Measurements from ENCODE around the gene KIAA0586.
"Not testable (repeated sequence)": the region's sequence is repeated elsewhere in the genome, so short reads cannot be mapped to it uniquely, and the experiment has no call there.

KIAA0586 gene

DNA sequence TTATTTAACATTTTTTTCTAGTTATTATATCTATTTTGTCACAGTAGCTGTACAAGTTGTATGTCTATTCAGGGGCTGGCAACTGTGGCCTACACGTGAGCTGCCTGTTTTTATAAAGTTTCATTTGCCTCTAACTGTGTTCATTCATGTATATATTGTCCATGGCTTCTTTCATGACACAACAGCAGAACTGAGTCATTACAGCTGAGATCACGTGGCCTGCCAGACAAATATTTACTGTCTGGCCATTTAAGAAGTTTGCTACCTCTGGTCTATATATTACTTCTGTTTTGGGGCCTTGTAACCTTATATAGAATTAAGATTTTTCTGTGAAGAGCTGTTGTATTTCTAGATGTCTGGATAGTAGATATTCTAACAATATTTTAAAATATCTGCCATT lies 37.9 kb downstream of the KIAA0586 start:
- DNase-seq, result peak; percentile 0

DNA sequence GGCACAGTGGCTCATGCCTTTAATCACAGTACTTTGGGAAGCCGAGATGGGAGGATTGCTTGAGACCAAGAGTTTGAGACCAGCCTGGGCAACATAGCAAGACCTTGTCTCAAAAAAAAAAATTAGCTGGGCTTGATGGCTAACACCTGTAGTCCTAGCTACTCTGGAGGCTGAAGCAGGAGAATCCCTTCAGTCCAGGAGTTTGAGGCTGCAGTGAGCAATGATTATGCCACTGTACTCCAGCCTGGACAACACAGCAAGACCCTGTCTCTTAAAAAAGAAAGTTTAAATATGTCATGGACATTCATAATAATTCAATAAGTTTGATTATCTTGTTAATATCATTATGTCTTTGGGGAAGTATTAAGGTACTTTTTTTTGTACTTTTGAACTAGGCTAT lies 38.9 kb downstream of the KIAA0586 start:
- no peak for DNase-seq

DNA sequence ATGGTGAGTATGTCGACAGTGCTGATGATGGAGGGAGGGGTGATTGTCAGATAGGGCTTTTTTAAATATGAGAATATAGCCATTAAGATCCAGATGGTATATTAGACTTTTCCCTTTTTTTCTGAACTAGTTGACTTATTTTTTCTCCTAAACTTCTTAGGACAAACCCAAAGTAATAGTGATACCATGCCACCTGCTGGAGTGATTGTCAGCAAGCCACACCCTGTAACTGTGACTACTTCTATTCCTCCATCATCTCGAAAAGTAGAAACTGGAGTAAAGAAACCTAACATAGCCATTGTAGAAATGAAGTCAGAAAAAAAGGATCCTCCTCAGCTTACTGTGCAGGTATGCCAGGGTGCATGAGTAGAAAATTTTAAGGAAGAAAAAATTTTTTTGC lies 40.1 kb downstream of the KIAA0586 start:
- DNase-seq, result no peak

DNA sequence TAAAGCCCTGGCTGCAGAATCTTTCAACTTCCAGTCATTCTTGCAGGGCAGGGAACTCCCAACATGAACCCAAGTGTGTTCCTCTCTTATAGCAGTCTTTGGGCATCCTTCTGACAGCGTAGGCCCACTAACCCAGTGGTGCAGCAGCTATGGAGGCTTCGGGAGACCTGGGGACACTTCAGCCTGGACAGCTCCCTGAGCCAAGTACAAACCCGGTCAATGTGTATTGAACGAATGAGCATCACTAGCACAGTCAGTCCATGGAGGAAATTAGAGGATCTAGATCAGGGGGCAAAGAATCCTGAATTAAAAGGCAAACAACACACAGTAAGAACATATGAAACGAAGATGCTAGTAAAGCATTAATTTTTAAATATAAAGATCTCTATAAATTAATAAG lies 41.8 kb downstream of the KIAA0586 start:
- no peak for DNase-seq

DNA sequence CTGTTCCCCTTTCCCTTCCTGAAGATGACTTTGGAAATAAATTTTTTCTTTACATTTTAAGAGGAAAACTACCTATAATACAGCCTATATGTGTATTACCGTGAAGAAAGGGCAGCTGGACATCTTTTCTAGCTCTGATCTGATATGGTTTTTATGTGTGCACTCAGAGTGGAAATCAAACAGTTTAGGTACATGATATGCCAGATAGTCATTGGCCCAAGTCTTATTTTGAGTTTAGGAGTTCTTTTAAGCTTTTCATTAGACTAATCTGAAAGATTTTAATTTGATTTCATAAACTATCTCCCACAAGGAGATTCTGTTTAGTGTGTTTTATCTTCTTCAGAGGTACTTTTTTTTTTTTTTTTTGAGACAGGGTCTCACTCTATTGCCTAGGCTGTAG lies 48.8 kb downstream of the KIAA0586 start:
- no peak for DNase-seq

DNA sequence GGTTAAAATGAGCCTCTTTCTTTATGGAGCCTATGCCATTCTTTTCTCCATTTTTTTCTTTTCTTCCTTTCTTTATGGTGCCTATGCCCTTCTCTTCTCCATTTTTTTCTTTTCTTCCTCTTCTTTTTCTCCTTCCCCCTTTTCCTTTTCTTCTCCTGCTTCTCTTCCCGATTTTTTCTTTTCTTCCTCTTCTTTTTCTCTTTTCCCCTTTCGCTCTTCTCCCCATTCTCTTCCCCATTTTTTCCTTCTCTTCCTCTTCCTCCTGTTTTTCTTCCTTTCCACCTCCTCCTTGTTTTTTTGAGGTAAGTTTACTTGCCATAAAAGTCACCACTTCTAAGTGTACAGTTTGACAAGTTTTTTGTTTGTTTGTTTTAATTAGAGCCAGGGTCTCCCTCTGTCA lies 50.1 kb downstream of the KIAA0586 start:
- no peak for DNase-seq

DNA sequence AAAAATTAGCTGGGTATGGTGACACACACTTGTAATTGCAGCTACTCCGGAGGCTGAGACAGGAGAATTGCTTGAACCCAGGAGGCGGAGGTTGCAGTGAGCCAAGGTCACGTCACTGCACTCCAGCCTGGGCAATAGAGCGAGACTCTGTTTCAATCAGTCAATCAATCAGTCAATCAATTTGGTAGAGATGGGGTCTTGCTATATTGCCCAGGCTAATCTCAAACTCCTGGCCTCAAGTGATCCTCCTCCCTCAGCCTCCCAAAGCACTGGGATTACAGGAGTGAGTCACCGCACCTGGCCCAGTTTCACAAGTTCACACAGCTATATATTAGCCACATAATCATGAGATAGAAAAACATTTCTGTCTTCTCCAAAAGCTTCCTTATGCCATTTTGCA lies 50.8 kb downstream of the KIAA0586 start:
- not testable (repeated sequence) for DNase-seq

DNA sequence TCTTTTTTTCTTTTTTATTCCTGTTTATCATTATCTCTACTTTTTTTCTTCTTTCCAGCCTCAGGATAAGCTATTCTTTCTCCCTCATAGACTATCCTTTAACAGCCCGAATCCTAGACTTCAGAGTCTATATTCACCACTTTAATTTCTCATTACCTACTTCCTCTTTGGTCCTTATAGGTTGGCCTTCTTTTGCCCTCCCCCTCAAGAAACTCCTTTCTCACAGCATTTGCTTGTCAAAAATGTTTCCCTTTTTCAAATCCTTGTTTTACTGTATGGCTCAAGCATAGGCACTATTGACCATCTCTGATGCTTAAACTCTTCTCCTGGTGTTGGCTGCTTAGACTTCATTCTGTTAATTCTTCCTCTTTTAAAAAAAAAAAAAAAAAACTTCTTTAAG lies 52.5 kb downstream of the KIAA0586 start:
- DNase-seq, result no peak

DNA sequence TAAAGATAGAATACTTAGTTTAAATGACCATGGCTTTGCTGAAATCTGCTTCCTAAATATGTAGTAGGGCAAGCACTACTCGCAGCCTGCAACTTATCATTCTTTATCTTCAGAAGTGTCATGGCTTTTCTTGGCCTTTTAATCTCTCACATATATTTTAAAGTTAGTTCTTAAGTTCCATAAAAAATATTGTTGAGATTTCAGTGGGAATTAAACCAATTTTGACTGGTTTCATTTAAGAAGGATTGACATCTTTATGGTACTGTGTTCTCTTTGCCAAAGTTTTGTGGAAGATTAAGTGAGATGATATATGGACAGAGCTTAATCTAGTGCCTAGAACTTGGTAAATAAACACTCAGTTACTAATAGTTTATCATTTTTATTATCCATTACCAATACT lies 56.7 kb downstream of the KIAA0586 start:
- DNase-seq, result no peak

DNA sequence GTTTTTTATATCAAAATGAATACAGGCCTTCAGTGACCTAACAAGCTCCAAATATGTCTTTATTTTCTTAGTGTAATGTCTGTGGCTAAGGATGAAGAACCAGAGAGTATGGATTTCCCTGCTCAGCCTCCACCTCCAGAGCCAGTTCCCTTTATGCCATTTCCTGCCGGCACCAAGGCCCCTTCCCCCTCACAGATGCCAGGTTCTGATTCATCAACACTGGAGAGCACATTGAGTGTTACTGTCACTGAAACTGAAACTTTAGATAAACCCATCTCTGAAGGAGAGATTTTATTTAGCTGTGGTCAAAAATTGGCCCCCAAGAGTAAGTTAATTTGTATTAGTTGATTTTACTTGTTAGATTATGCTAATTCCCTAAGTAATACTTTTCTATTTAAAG lies 61.0 kb downstream of the KIAA0586 start:
- peak; percentile 12 for DNase-seq

DNA sequence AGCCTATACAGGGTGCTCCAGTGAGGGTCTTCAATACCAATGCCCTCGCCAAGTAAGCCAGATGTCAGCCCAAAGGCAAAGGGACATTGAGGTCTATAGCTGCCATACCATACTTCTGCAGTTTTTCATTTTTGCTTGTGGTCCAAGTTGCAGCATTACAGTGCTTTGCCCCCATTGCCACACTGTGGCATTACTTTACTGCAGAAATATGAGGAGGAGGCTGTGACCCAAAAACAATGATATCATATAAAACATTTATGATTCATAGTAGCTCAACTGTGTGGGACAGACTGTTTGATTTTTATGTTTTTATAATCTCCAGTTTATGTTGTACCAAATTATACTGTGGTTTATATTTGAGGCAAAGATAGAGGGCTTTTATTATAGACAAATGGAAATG lies 64.1 kb downstream of the KIAA0586 start:
- peak; percentile 4 for DNase-seq

DNA sequence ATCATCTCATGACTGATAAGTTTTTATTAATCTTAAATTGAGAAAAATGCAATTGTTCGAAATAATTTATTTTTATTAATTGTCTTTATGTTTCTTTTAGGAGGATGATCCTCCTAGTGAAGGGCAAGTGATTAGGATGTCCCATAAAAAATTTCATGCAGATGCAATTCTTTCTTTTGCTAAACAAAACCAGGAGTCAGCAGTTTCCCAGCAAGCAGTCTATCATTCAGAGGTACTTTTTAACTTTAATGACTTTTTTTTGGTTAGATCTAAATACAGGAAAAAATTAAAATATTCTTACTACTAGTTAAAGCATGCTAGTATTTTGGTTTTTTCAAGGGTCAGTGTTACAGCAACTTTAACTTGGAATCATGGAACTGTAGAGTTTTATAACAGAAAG lies 64.5 kb downstream of the KIAA0586 start:
- DNase-seq, result no peak

DNA sequence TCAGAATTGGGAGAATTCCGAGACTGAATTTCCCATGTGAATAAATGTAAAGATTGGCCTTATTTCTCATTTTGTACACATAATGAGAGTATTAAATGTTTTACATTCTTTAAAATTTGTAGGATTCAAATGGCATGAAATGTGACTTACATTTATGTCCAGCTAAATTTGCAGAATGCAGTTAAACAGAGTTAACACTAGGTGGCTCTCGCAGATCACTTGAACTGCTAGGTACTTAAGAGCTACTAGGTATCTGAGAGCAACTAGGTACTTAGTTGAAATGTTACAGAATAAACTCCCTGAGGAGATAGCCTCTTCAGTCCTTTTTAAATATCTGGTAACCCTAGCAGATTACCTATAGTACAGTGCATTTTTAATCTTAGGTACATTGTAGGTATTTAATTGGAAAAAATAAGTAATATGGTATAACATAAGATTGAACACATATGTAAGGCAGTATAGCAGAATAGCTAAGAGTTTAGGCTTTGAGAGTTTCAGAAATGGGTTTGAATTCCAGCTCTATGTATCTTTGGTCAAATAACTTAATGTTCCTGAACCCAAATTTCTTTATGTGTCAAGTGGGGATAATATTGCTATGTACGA lies 73.8 kb downstream of the KIAA0586 start:
- DNase-seq, result peak; percentile 30

DNA sequence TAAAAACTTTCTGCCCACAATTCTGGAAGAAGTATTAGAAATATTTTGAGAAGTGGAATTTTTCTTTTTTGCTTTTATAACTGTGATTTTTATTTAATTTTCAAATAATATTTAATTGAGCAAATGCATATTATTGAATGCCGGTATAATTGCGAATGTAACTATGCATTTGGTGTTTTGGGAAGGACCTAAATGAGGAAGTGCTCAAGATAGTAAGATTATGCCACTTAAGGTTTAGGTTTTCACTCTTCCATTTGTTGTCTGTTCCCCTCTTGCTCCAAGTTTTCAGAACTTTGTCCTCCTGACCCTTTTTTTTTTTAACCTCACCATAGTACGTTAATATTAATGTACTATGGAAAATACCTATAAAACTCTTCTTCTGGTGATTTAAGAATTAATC lies 85.8 kb downstream of the KIAA0586 start:
- DNase-seq, result no peak

DNA sequence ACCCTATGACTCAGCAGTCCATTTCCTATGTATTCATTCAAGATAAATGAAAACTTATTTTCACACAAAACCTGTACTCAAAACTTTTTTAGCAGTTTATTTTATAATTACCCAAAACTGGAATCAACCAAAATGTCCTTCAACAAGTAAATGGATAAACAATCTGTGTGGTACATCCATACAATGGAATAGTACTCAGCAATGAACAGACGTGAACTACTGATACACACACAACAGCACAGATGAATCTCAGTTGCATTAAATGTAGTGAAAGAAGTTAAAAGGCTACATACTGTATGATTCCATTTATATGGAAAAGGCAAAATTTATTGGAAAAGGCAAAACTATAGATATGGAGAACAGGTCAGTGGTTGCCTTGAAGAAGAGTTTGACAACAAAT lies 90.1 kb downstream of the KIAA0586 start:
- no peak for DNase-seq

DNA sequence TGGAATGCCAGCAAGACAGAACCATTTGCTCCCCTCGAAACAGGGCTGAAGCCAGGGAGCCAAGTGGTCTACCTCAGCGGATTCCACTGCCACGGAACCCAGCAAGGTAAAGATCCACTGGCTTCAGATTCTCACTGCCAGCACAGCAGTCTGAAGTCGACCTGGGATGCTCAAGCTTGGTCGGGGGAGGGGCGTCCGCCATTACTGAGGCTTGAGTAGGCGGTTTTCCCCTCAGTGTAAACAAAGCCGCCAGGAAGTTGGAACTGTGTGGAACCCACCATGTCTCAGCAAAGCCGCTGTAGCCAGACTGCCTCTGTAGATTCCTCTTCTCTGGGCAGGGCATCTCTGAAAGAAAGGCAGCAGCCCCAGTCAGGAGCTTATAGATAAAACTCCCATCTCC lies 98.2 kb downstream of the KIAA0586 start:
- not testable (repeated sequence) for DNase-seq

DNA sequence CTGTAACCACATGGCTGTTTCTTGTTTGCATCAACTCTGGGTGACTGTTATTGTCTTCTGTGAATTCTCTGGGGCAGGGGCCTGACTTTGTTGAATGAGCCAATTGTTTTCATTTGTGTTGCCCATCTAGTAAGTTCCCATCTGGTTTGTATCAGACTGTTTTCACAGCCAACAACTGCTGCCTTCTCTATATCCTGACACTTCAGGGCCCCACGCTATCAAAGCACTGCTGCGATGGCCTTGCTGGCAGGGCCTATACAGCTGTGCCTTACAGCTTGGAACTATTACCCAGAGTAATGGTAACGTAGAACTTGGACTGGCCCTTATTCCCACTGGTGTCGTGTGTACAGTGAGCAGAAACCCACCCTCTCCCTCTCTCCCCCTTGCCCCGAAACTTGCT lies 105.9 kb downstream of the KIAA0586 start:
- no peak for DNase-seq

DNA sequence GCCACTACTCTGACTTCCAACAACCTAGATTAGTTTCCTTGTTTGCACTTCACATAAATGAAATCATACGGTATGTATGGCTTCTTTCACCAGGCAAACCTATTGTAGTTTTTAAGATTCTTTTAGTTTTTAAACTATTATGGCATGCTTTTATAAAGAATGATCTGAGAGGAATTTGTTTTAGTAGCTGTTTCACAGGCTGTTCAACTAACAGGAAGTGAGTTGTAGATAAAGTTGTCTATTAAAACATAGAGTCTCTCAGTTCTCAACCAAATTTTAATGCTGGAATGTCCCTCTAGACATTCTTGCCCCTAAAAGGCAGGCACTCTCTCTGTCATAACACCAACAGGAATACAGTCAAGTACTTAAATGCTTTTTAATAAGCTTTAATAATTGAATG lies 107.5 kb downstream of the KIAA0586 start:
- DNase-seq, result no peak

DNA sequence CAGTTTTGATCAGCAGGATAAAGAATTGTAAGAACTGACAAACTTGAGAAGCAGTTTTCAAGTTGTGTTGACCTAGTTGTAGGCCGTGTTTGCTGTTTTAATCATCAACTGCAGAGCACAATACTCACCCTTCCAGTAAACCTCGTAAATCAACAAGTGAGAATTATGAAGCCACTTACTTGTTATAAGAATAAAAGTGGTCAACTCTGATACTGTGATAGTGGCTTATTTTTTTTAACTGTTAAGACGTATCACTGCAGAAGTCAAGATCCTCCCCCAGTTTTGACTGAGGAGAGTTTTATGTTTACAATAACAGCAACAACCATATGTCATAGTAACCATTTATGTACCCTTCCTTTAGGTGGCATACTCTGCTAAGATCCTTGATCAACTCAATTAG lies 109.5 kb downstream of the KIAA0586 start:
- DNase-seq, result no peak

DNA sequence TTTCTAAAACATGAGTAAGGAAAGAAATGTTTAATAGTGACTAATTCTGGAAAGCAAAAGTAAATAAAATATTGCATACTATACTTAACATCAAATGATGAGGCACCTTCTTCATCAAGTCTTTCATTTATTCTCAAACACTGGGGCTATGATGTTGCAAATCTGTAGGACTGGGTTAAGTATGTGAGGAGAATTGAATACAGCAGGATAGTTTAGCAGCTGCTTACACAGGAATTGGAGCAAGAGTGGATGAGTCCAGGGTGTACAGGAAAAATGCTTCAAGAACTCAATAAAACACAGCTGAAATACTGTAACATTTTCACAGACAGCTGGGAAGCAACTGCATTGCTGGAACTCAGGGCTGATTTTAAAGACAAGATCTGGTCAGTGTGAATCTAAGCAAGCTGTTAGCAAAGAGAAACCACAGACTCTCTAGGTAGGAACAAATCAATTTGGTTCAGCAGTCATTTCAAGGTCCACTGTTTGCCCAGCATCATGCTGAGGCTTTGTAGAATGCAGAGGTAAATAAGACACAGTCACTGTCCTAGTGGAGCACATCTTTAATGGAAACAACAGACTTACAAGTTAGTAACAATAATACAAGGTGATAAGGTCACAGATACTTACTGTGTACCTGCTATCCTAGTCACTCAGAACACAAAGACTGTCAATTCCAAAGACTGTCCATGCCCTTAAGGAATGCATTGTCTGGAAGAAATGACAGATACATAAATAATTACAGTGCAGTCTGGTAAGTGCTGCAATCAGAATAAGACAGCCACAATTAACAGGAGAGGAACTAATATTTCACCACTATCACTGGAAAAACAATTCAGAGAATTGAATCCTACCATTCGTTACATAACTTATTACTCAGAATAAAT lies 113.5 kb downstream of the KIAA0586 start:
- DNase-seq, result no peak

DNA sequence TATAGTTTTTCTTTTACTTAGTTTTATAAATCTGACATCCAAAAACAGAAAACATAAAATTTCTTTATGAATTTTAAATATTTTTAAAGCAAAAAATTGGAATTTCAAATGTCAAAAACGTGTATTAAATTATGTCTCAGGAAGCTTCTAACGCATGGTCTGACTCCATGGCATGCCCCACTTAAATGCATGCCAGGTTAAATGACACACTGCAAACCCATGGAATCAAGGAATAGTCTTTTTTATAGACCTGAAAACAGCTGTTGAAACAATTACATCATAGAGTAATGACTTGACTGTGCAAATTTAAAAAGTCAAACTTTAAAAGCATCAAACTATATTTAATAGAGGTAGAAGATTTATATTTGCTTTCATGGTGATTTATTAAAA lies 114.1 kb downstream of the KIAA0586 start:
- no peak for DNase-seq

DNA sequence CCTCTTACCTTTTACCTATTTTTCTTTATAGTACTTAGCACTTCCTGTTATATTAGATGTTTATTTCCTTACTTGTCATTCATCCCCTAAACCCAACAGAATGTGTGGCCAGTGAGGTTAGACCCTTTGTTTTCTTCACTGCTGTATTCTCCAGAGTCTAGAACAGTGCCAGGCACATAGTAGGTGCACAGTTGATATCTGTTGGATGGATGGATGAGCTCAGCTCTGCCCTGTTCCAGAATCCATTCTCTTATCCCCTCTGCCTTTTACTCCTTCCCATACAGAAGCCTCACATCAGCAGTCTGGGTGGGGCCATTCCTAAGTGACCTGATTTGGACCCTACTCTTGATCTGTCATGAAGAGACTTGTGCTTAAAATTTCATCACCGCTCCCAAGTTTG lies 115.7 kb downstream of the KIAA0586 start:
- no peak for DNase-seq

DNA sequence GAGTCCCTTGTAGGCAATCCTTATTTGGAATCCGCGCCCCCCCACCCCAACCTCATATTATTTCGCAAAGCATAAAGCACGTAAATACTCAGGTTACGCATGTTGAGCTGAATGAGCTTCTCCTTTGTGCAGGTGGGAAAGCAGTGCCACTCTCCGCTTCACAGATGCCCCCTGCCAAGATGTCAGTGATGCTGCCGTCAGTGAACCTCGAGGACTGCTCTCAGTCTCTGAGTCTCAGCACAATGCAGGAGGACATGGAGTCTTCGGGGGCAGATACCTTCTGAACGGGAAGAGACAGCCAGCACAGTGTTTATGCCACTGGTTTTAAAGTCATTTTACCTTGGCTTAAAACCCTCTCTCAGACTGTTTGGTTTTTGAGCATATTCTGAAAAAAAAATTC lies 120.1 kb downstream of the KIAA0586 start:
- DNase-seq, result no peak

DNA sequence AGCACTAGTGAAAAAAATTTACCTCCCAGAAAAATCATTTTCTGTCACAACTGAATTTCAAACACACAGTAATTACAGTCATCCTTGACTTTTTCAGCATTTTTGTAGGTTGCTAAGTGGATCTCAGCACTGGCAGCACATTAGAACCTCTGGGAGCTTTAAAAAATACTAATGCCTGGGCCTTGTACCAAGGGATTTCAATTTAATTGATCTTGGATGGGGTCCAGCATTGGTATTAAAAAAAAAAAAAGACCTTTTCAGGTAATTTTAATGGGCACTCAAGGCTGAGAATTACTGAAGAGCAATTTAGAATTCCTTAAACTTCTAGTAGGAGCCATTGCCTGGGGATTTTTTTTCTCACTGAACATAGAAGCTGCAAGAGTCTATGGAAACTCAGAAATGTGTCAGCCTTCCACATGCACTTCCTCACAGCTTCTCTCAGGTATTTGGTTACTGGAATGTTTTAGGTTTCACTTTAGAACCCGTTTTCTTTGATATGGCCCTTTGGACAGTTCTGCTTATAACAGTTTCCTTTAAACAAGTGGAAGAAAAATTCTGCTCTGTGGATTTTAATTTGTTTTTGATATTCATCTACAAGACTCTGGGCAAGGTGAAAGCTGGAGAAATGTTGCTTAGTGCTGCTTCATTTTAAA lies 121.7 kb downstream of the KIAA0586 start:
- no peak for DNase-seq

Data from amniotic stem cell (primary cell).